Measurements from ENCODE around the gene NRDC.

GRCh38 chr1:51791888-51792287 is 86.6 kb downstream of the NRDC start:
- TF ChIP-seq, protein P1, sequence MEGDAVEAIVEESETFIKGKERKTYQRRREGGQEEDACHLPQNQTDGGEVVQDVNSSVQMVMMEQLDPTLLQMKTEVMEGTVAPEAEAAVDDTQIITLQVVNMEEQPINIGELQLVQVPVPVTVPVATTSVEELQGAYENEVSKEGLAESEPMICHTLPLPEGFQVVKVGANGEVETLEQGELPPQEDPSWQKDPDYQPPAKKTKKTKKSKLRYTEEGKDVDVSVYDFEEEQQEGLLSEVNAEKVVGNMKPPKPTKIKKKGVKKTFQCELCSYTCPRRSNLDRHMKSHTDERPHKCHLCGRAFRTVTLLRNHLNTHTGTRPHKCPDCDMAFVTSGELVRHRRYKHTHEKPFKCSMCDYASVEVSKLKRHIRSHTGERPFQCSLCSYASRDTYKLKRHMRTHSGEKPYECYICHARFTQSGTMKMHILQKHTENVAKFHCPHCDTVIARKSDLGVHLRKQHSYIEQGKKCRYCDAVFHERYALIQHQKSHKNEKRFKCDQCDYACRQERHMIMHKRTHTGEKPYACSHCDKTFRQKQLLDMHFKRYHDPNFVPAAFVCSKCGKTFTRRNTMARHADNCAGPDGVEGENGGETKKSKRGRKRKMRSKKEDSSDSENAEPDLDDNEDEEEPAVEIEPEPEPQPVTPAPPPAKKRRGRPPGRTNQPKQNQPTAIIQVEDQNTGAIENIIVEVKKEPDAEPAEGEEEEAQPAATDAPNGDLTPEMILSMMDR (IDR thresholded peaks at IDR 0.05), result no peak
- TF ChIP-seq SMC3 (IDR thresholded peaks at IDR 0.05) (no peak), REST (IDR thresholded peaks at IDR 0.05) (no peak), MAFK (IDR thresholded peaks at IDR 0.05; ENCODE audit: partially characterized antibody) (no peak), BHLHE40 (IDR thresholded peaks at IDR 0.05; ENCODE audit: low read depth, low read length) (no peak), HDAC2 (IDR thresholded peaks at IDR 0.05) (no peak), POLR2A (IDR thresholded peaks at IDR 0.05; ENCODE audit: low read length) (no peak)

Measured in A549 (cell line).